Activated T-helper 17 cell treated with anti-CD3 and anti-CD28 coated beads, Interleukin-2, amount 50 U/mL, for 72 hours (primary cell): Measurements from ENCODE around the gene PARD6B. TPM values are rescaled to one million over a fixed set of nuclear protein-coding genes. Genes with fewer than 3 reads are reported as not detected.
"Not testable (repeated sequence)": the region's sequence is repeated elsewhere in the genome, so short reads cannot be mapped to it uniquely, and the experiment has no call there.

Experiments
- ATAC-seq: fragments of 150-1000 bp; cut with Tn5 transposase; replicated peaks from 2 replicates; pipeline ENCODE4 v1.10.0; 2021; ENCODE audit warnings: mild to moderate bottlenecking, moderate library complexity
- H3K27ac Mint-ChIP-seq: one replicate; pipeline ENCODE4 v1.8.0; 2022; ENCODE audit warnings: mixed read lengths
- H3K27me3 Mint-ChIP-seq: one replicate; pipeline ENCODE4 v1.8.0; 2022; ENCODE audit warnings: mixed read lengths
- H3K36me3 Mint-ChIP-seq: one replicate; pipeline ENCODE4 v1.8.0; 2022; ENCODE audit warnings: low read depth, mild to moderate bottlenecking, mixed read lengths
- H3K4me1 Mint-ChIP-seq: one replicate; pipeline ENCODE4 v1.8.0; 2022; ENCODE audit warnings: mixed read lengths
- H3K4me3 Mint-ChIP-seq: one replicate; pipeline ENCODE4 v1.8.0; 2022; ENCODE audit warnings: mild to moderate bottlenecking, mixed read lengths
- H3K9me3 Mint-ChIP-seq: one replicate; pipeline ENCODE4 v1.8.0; 2022; ENCODE audit warnings: mixed read lengths
- total RNA-seq, 2 donors: library from RNA; stranded (reverse); gene quantifications; one replicate each; pipeline ENCODE4 v1.2.3, GENCODE V29; 2022

Gene PARD6B
- total RNA-seq, 2 donors from 2014 or later, result 3.2 to 7.8 TPM

GRCh38 chr20:50713657-50714101 lies 17.7 kb upstream of the PARD6B start:
- no peaks in the 10 kb centered on the region for H3K4me1 Mint-ChIP-seq
- H3K4me3 Mint-ChIP-seq, result no peak overlapping the region
- peaks cover 22% of the 10 kb centered on the region for H3K27me3 Mint-ChIP-seq
- no peak overlapping the region for H3K27ac Mint-ChIP-seq
- no peak for ATAC-seq
- H3K36me3 Mint-ChIP-seq, result no peaks in the 10 kb centered on the region
- no peaks in the 10 kb centered on the region for H3K9me3 Mint-ChIP-seq

DNA sequence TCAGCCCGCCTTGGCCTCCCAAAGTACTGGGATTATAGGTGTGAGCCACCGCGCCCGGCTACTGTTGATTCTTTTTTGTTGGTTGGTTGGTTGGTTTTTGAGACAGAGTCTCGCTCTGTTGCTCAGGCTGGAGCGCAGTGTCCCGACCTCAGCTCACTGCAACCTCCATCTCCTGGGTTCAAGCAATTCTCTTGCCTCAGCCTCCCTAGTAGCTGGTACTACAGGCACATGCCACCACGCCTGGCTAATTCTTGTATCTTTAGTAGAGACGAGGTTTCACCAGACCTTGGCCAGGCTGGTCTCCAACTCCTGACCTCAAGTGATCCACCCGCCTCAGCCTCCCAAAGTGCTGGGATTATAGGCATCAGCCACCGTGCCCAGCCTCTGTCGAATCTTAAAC lies 17.0 kb upstream of the PARD6B start:
- not testable (repeated sequence) for ATAC-seq, H3K36me3 Mint-ChIP-seq, H3K4me3 Mint-ChIP-seq, H3K9me3 Mint-ChIP-seq, H3K27ac Mint-ChIP-seq, H3K4me1 Mint-ChIP-seq
- peaks cover 22% of the 10 kb centered on the region for H3K27me3 Mint-ChIP-seq

DNA sequence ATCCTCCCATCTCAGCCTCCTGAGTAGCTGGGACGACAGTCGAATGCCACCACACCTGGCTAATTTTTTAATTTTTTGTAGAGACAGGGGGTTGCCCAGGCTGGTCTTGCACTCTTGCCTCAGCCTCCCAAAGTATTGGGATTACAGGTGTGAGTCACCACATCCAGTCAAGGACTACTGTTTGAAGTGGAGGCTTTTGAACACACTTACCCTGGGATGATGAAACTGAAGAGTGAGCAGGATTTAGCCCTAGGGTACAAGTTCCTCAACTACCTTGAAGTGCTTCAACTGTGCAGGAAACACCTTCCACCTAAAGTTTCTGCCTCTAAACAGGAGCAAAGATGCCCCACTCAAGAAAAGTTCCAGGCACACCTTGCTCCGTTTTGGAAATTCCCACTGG lies 15.7 kb upstream of the PARD6B start:
- peaks cover 22% of the 10 kb centered on the region for H3K27me3 Mint-ChIP-seq
- H3K4me1 Mint-ChIP-seq, result no peaks in the 10 kb centered on the region
- H3K27ac Mint-ChIP-seq, result no peak overlapping the region
- no peak overlapping the region for H3K4me3 Mint-ChIP-seq
- ATAC-seq, result no peak
- H3K36me3 Mint-ChIP-seq, result no peaks in the 10 kb centered on the region
- no peaks in the 10 kb centered on the region for H3K9me3 Mint-ChIP-seq

DNA sequence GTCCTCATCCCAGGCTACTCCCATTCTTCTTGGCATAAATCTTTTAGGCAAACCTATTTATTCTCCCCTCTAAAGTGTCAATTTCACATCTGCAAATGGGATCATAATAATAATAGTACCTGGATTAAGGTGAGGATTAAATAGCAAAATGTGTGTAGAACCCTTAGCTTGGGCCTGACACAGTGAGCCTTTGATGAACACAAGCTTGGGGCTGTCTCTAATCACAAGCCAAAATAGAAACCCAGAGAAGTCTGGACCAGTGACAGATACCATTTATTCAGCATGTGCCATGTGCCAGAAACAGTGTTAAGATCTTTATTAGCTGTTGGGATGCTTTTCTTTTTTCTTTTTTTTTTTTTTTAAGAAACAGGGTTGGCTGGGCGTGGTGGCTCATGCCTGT lies 14.9 kb upstream of the PARD6B start:
- Mint-ChIP-seq H3K9me3 (no peaks in the 10 kb centered on the region), H3K4me1 (no peaks in the 10 kb centered on the region), H3K36me3 (no peaks in the 10 kb centered on the region), H3K4me3 (no peak overlapping the region), H3K27me3 (peaks cover 17% of the 10 kb centered on the region), H3K27ac (no peak overlapping the region)
- ATAC-seq, result no peak

DNA sequence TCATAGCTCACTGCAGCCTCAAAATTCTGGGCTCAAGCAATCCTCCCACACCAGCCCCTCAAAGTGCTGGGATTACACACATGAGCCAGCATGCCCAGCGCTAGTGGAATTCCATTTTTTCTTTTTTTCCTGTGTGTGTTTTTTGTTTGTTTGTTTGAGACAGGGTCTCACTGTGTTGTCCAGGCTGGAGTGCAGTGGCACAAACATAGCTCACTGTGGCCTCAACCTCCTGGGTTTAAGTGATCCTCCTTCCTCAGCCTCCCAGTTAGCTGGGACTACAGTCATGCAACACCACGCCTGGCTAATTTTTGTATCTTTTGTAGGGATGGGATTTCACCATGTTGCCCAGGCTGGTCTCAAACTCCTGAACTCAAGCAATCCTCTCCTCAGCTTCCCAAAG lies 14.1 kb upstream of the PARD6B start:
- ATAC-seq, result no peak
- H3K9me3 Mint-ChIP-seq, result no peaks in the 10 kb centered on the region
- peaks cover 12% of the 10 kb centered on the region for H3K27me3 Mint-ChIP-seq
- no peak overlapping the region for H3K4me3 Mint-ChIP-seq
- no peak overlapping the region for H3K27ac Mint-ChIP-seq
- H3K4me1 Mint-ChIP-seq, result no peaks in the 10 kb centered on the region
- H3K36me3 Mint-ChIP-seq, result no peaks in the 10 kb centered on the region

GRCh38 chr20:50717974-50718761 lies 13.2 kb upstream of the PARD6B start:
- peaks cover 5% of the 10 kb centered on the region for H3K27me3 Mint-ChIP-seq
- no peaks in the 10 kb centered on the region for H3K36me3 Mint-ChIP-seq
- no peaks in the 10 kb centered on the region for H3K4me1 Mint-ChIP-seq
- no peaks in the 10 kb centered on the region for H3K9me3 Mint-ChIP-seq
- ATAC-seq, result no peak
- no peak overlapping the region for H3K27ac Mint-ChIP-seq
- no peak overlapping the region for H3K4me3 Mint-ChIP-seq

DNA sequence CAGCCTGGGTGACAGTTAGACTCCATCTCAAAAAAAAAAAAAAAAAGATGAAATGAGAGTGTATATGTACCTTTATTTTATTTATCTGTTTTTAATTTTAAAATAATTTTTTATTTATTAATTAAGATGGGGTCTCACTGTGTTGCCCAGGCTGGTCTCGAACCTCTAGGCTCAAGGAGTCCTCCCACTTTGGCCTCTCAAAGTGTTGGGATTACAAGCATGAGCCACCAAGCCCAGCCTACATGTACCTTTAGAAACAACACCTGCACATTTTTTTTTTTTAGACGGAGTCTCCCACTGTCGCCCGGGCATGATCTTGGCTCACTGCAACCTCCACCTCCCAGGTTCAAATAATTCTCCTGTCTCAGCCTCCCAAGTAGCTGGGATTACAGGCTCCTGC lies 12.1 kb upstream of the PARD6B start:
- H3K9me3 Mint-ChIP-seq, result no peaks in the 10 kb centered on the region
- H3K27ac Mint-ChIP-seq, result no peak overlapping the region
- H3K36me3 Mint-ChIP-seq, result no peaks in the 10 kb centered on the region
- no peaks in the 10 kb centered on the region for H3K4me1 Mint-ChIP-seq
- ATAC-seq, result no peak
- H3K27me3 Mint-ChIP-seq, result no peaks in the 10 kb centered on the region
- H3K4me3 Mint-ChIP-seq, result no peak overlapping the region

DNA sequence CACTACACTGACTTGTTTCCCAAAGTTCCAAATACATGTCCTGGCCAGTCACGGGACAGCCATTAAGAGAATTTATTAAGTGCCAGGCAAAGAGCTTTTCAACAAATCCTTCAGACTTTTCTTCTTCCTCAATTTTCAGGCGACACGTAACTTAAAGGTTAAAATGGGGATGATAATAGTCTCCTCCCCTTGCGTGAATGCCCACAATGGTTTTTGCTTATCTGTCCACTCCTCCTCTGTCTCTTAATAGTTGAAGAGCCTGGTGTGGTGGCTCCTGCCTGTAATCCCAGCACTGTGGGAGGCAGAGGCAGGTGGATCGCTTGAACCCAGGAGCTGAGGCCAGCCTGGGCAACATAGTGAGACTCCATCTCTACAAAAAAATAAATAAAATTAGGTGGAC lies 11.4 kb upstream of the PARD6B start:
- no peak overlapping the region for H3K27ac Mint-ChIP-seq
- ATAC-seq, result no peak
- H3K27me3 Mint-ChIP-seq, result no peaks in the 10 kb centered on the region
- H3K36me3 Mint-ChIP-seq, result no peaks in the 10 kb centered on the region
- H3K4me1 Mint-ChIP-seq, result no peaks in the 10 kb centered on the region
- H3K9me3 Mint-ChIP-seq, result no peaks in the 10 kb centered on the region
- no peak overlapping the region for H3K4me3 Mint-ChIP-seq

DNA sequence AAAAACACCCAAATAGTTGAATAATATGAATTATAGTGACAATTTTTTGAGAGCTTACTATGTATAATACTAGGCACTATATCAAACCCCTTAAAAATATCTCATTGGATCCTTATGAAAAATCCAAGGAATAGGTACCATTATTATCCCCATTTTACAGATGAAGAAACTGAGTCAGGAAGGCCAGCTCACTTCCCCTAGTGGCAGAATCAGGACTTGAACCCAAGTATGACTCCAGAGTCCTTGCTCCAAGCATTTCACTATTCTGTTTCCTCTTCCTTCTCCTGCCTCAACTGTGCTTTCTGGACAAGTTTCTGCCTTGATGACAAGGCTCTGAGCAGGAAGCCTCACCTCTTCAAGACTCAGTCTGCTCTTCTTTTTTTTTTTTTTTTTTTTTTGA lies 10.8 kb upstream of the PARD6B start:
- Mint-ChIP-seq H3K9me3 (no peaks in the 10 kb centered on the region), H3K4me1 (no peaks in the 10 kb centered on the region), H3K27me3 (no peaks in the 10 kb centered on the region), H3K4me3 (no peak overlapping the region), H3K36me3 (no peaks in the 10 kb centered on the region), H3K27ac (no peak overlapping the region)
- ATAC-seq, result no peak

- ATAC-seq, result no peak
- Mint-ChIP-seq H3K27ac (no peak overlapping the region), H3K4me1 (no peaks in the 10 kb centered on the region), H3K27me3 (no peaks in the 10 kb centered on the region), H3K4me3 (no peak overlapping the region), H3K9me3 (no peaks in the 10 kb centered on the region), H3K36me3 (no peaks in the 10 kb centered on the region)
These were observed 9.5 kb upstream of the PARD6B start for GRCh38 chr20:50721881-50722281.

- no peaks in the 10 kb centered on the region for H3K4me1 Mint-ChIP-seq
- no peak overlapping the region for H3K4me3 Mint-ChIP-seq
- no peak for ATAC-seq
- H3K27me3 Mint-ChIP-seq, result no peaks in the 10 kb centered on the region
- no peaks in the 10 kb centered on the region for H3K9me3 Mint-ChIP-seq
- H3K36me3 Mint-ChIP-seq, result no peaks in the 10 kb centered on the region
- no peak overlapping the region for H3K27ac Mint-ChIP-seq
These were observed 8.8 kb upstream of the PARD6B start for GRCh38 chr20:50722424-50723155.

GRCh38 chr20:50723672-50724071 lies 7.7 kb upstream of the PARD6B start:
- Mint-ChIP-seq H3K27ac (no peak overlapping the region), H3K4me3 (no peak overlapping the region), H3K36me3 (no peaks in the 10 kb centered on the region), H3K4me1 (no peaks in the 10 kb centered on the region), H3K9me3 (no peaks in the 10 kb centered on the region), H3K27me3 (no peaks in the 10 kb centered on the region)
- no peak for ATAC-seq

GRCh38 chr20:50724112-50724725 lies 7.2 kb upstream of the PARD6B start:
- peak; percentile 2 for ATAC-seq
- Mint-ChIP-seq H3K9me3 (no peaks in the 10 kb centered on the region), H3K27ac (no peak overlapping the region), H3K36me3 (no peaks in the 10 kb centered on the region), H3K4me3 (no peak overlapping the region), H3K4me1 (no peaks in the 10 kb centered on the region), H3K27me3 (no peaks in the 10 kb centered on the region)

DNA sequence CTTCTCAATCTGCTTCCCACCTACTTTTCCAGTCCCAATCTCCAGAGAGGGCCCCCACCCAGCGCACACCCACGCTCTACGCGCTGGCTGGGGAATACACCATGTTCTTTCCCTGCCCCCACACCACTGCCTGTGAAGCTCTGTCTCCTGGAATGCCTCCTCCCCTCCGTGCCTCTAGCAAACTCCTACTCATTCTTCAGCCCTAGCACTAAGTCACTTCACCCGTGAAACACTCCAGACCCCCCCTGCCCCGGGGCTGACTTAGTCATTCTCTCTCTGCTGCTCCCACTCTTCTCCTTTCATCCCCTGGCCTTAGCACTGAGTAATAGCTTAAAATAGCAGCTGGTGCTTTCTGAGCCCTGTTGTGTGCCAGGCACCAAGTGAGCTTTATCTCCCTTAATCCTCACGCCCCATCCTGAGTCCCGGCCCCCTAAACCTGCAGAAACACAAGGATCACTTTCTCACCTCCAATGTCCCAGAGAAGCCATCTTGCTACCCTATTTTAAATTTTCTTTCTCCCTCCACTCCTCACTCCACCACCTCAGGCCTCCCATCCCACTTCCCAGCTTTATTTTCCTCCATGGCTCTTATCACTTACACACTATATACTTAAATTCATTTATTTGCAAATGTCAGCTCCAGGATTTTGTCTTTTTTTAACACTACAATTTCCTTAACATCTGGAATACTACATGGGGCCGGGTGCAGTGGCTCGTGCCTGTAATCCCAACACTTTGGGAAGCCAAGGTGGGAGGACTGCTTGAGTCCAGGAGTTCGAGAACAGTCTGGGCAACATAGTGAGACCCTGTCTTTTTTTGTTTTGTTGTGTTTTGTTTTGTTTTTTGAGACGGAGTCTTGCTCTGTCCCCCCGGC lies 6.3 kb upstream of the PARD6B start:
- Mint-ChIP-seq H3K27me3 (no peaks in the 10 kb centered on the region), H3K36me3 (no peaks in the 10 kb centered on the region)

More for the DNA sequence above, 6.3 kb upstream of the PARD6B start:
- H3K27ac Mint-ChIP-seq, result no peak overlapping the region
- H3K4me3 Mint-ChIP-seq, result no peak overlapping the region
- ATAC-seq, result peak; percentile 97
- H3K4me1 Mint-ChIP-seq, result no peaks in the 10 kb centered on the region
- H3K9me3 Mint-ChIP-seq, result no peaks in the 10 kb centered on the region
